Neural progenitor cell (in vitro differentiated cells): ENCODE results near the gene ABTB2. TPM values are rescaled to one million over a fixed set of nuclear protein-coding genes. Genes with fewer than 3 reads are reported as not detected.

Source experiments
- DNase-seq: peaks from one replicate; pipeline ENCODE4 v3.0.0-alpha.2; 2016; ENCODE audit warnings: low spot score
- H2AFZ ChIP-seq: fragments of 200-600 bp; sonication (generic); replicated peaks from 2 replicates; pipeline ENCODE4 v1.6.1; 2016; ENCODE audit warnings: antibody characterized with exemption
- H3F3A ChIP-seq: fragments of 200-600 bp; sonication (generic); 2 replicates; pipeline ENCODE4 v1.6.1; 2016; ENCODE audit warnings: antibody characterized with exemption, low read depth
- H3K27ac ChIP-seq: fragments of 200-600 bp; sonication (generic); 2 replicates; pipeline ENCODE4 v1.5.1; 2016; ENCODE audit warnings: mild to moderate bottlenecking
- H3K27me3 ChIP-seq: fragments of 200-600 bp; sonication (generic); 2 replicates; pipeline ENCODE4 v1.6.1; 2016; ENCODE audit warnings: mild to moderate bottlenecking, moderate library complexity
- H3K36me3 ChIP-seq: fragments of 200-600 bp; sonication (generic); 2 replicates; pipeline ENCODE4 v1.5.1; 2016
- H3K4me1 ChIP-seq: fragments of 200-600 bp; sonication (generic); 2 replicates; pipeline ENCODE4 v1.6.1; 2016; ENCODE audit warnings: mixed run types
- H3K4me2 ChIP-seq: fragments of 200-600 bp; sonication (generic); 2 replicates; pipeline ENCODE4 v1.6.1; 2016
- H3K4me3 ChIP-seq: fragments of 200-600 bp; sonication (generic); 2 replicates; pipeline ENCODE4 v1.5.1; 2016
- H3K79me2 ChIP-seq: fragments of 200-600 bp; sonication (generic); 2 replicates; pipeline ENCODE4 v1.6.1; 2016; ENCODE audit warnings: low read depth
- H3K9ac ChIP-seq: fragments of 200-600 bp; sonication (generic); 2 replicates; pipeline ENCODE4 v1.6.1; 2016
- H3K9me3 ChIP-seq: fragments of 200-600 bp; sonication (generic); 2 replicates; pipeline ENCODE4 v1.5.1; 2016; ENCODE audit warnings: low read depth
- H4K20me1 ChIP-seq: fragments of 200-600 bp; sonication (generic); 2 replicates; pipeline ENCODE4 v1.6.1; 2016; ENCODE audit warnings: low read depth
- H3K27ac Mint-ChIP-seq: 3 replicates; pipeline ENCODE4 v1.8.0; 2021; ENCODE audit warnings: mixed read lengths
- H3K27me3 Mint-ChIP-seq: 2 replicates; pipeline ENCODE4 v1.8.0; 2022; ENCODE audit warnings: low read depth, mild to moderate bottlenecking, inconsistent platforms, moderate library complexity, mixed read lengths; ENCODE audit not compliant: insufficient read depth
- H3K36me3 Mint-ChIP-seq: 3 replicates; pipeline ENCODE4 v1.8.0; 2021; ENCODE audit warnings: mixed read lengths
- H3K4me1 Mint-ChIP-seq: 3 replicates; pipeline ENCODE4 v1.8.0; 2021; ENCODE audit warnings: mixed read lengths
- H3K4me3 Mint-ChIP-seq: 3 replicates; pipeline ENCODE4 v1.8.0; 2021; ENCODE audit warnings: mild to moderate bottlenecking, moderate library complexity, mixed read lengths
- H3K9me3 Mint-ChIP-seq: 3 replicates; pipeline ENCODE4 v1.8.0; 2020; ENCODE audit warnings: mixed read lengths
- EZH2 ChIP-seq: fragments of 200-600 bp; sonication (generic); IDR thresholded peaks from 2 replicates; pipeline ENCODE4 v1.6.1; 2017; ENCODE audit warnings: antibody characterized with exemption, mild to moderate bottlenecking, moderate library complexity
- EZH2phosphoT487 ChIP-seq: fragments of 200-600 bp; sonication (generic); IDR thresholded peaks from 2 replicates; pipeline ENCODE4 v1.6.1; 2017; ENCODE audit warnings: antibody characterized with exemption
- small RNA-seq: library from RNA; depleted of rRNA; stranded (forward); fragments of <200 nt; gene quantifications from one replicate; pipeline ENCODE3, GENCODE V24; 2015
- total RNA-seq: library from RNA; depleted of rRNA; stranded (reverse); fragments of >200 nt; gene quantifications from 2 replicates; pipeline ENCODE4 v1.2.3, GENCODE V29; 2015; ENCODE audit warnings: low replicate concordance
- TF ChIP-seq, protein P1 (sequence below): fragments of 200-600 bp; sonication (generic); IDR thresholded peaks from 2 replicates; pipeline ENCODE4 v1.5.1; 2017; ENCODE audit warnings: antibody characterized with exemption, mild to moderate bottlenecking

The ABTB2 gene
- total RNA-seq, 1 donor from 2014 or later: 0.37 TPM

- Histone ChIP-seq H3K79me2 (peaks cover 31% of the 10 kb centered on the region), H3K4me3 (peak overlapping the region; percentile 81), H3K9ac (peak overlapping the region; percentile 91), H4K20me1 (no peaks in the 10 kb centered on the region), H2AFZ (peak overlapping the region; percentile 69), H3K27ac (peak overlapping the region; percentile 16), H3F3A (peaks cover 49% of the 10 kb centered on the region), H3K9me3 (no peaks in the 10 kb centered on the region), H3K27me3 (no peaks in the 10 kb centered on the region), H3K4me2 (peak overlapping the region; percentile 85), H3K4me1 (peaks cover 3% of the 10 kb centered on the region), H3K36me3 (peaks cover 3% of the 10 kb centered on the region)
- H3K4me3 Mint-ChIP-seq: peak overlapping the region; percentile 95
- H3K4me1 Mint-ChIP-seq: peaks cover 20% of the 10 kb centered on the region
- H3K27me3 Mint-ChIP-seq: peaks cover 13% of the 10 kb centered on the region
- DNase-seq: no peak
- H3K27ac Mint-ChIP-seq: peak overlapping the region; percentile 64
- no peaks in the 10 kb centered on the region for H3K9me3 Mint-ChIP-seq
- H3K36me3 Mint-ChIP-seq: no peaks in the 10 kb centered on the region
- TF ChIP-seq EZH2 (no peak), EZH2phosphoT487 (no peak)
- TF ChIP-seq, protein P1, sequence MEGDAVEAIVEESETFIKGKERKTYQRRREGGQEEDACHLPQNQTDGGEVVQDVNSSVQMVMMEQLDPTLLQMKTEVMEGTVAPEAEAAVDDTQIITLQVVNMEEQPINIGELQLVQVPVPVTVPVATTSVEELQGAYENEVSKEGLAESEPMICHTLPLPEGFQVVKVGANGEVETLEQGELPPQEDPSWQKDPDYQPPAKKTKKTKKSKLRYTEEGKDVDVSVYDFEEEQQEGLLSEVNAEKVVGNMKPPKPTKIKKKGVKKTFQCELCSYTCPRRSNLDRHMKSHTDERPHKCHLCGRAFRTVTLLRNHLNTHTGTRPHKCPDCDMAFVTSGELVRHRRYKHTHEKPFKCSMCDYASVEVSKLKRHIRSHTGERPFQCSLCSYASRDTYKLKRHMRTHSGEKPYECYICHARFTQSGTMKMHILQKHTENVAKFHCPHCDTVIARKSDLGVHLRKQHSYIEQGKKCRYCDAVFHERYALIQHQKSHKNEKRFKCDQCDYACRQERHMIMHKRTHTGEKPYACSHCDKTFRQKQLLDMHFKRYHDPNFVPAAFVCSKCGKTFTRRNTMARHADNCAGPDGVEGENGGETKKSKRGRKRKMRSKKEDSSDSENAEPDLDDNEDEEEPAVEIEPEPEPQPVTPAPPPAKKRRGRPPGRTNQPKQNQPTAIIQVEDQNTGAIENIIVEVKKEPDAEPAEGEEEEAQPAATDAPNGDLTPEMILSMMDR: no peak
These were observed 251.8 kb downstream of the ABTB2 start for GRCh38 chr11:34105957-34106504.

- peak within 1 kb of the TSS; percentile 91 for H3K9ac ChIP-seq
- peaks cover 8% of the 10 kb centered on the region for H3K36me3 ChIP-seq
- no peaks in the 10 kb centered on the region for H3K27me3 ChIP-seq
- peak; percentile 99 for DNase-seq
- peaks cover 3% of the 10 kb centered on the region for H3K4me1 ChIP-seq
- H3K4me3 ChIP-seq: peak within 1 kb of the TSS; percentile 81
- Mint-ChIP-seq H3K27me3 (peaks cover 13% of the 10 kb centered on the region), H3K4me3 (peak within 1 kb of the TSS; percentile 95), H3K27ac (peak within 1 kb of the TSS; percentile 64), H3K9me3 (no peaks in the 10 kb centered on the region), H3K4me1 (peaks cover 20% of the 10 kb centered on the region), H3K36me3 (peaks cover 3% of the 10 kb centered on the region)
- H3K4me2 ChIP-seq: peak within 1 kb of the TSS; percentile 85
- TF ChIP-seq, protein P1: peak; percentile 32
- TF ChIP-seq EZH2phosphoT487: no peak
- H4K20me1 ChIP-seq: no peaks in the 10 kb centered on the region
- no peaks in the 10 kb centered on the region for H3K9me3 ChIP-seq
- peak within 1 kb of the TSS; percentile 71 for H2AFZ ChIP-seq
- H3K79me2 ChIP-seq: peaks cover 31% of the 10 kb centered on the region
- H3F3A ChIP-seq: peaks cover 56% of the 10 kb centered on the region
- H3K27ac ChIP-seq: peak within 1 kb of the TSS; percentile 89
These were observed 252.5 kb downstream of the ABTB2 start, which contains the start of gene NAT10 for GRCh38 chr11:34105079-34105956. Gene NAT10, plus strand, starts transcription at chr11:34105629. Its CDS starts 2,597 bp downstream, at chr11:34108226.

- H3K9me3 Mint-ChIP-seq: no peaks in the 10 kb centered on the region
- peaks cover 31% of the 10 kb centered on the region for H3K79me2 ChIP-seq
- H3K4me3 ChIP-seq: peak overlapping the region; percentile 81
- peaks cover 20% of the 10 kb centered on the region for H3K4me1 Mint-ChIP-seq
- no peaks in the 10 kb centered on the region for H3K9me3 ChIP-seq
- TF ChIP-seq EZH2phosphoT487 (no peak), EZH2 (no peak)
- TF ChIP-seq, protein P1: no peak
- H3F3A ChIP-seq: peaks cover 62% of the 10 kb centered on the region
- peaks cover 6% of the 10 kb centered on the region for H3K36me3 Mint-ChIP-seq
- H2AFZ ChIP-seq: no peak overlapping the region
- peak overlapping the region; percentile 89 for H3K27ac ChIP-seq
- H3K4me2 ChIP-seq: peak overlapping the region; percentile 85
- no peaks in the 10 kb centered on the region for H4K20me1 ChIP-seq
- no peak for DNase-seq
- H3K27me3 Mint-ChIP-seq: peaks cover 11% of the 10 kb centered on the region
- peaks cover 3% of the 10 kb centered on the region for H3K4me1 ChIP-seq
- H3K36me3 ChIP-seq: peaks cover 14% of the 10 kb centered on the region
- H3K27ac Mint-ChIP-seq: peak overlapping the region; percentile 64
- peak overlapping the region; percentile 91 for H3K9ac ChIP-seq
- H3K27me3 ChIP-seq: no peaks in the 10 kb centered on the region
- peak overlapping the region; percentile 95 for H3K4me3 Mint-ChIP-seq
These were observed 253.1 kb downstream of the ABTB2 start for GRCh38 chr11:34104680-34105078.

Small RNAs within 50 kb of the gene (small RNA-seq; reads per million reads assigned to genes)
- gene AL035079.1 (not detected), gene RF00019 (not detected)

Other genes starting within 250 kb of the ABTB2 start
- gene CAT, start 80.9 kb upstream of the ABTB2 start, total RNA-seq: not detected in 2 replicates
- gene ELF5, start 155.8 kb upstream of the ABTB2 start, total RNA-seq: not detected in 2 replicates